ENCODE measurements around the gene C11orf68. TPM values are rescaled to one million over a fixed set of nuclear protein-coding genes. Genes with fewer than 3 reads are reported as not detected.

Gene C11orf68
- total and polyA plus RNA-seq, 10 of the 15 experiments (the other 5 are each of a cell fraction or from before 2014, with no cell fraction given), result 3.0 to 25.4 (median 16.7) TPM

DNA sequence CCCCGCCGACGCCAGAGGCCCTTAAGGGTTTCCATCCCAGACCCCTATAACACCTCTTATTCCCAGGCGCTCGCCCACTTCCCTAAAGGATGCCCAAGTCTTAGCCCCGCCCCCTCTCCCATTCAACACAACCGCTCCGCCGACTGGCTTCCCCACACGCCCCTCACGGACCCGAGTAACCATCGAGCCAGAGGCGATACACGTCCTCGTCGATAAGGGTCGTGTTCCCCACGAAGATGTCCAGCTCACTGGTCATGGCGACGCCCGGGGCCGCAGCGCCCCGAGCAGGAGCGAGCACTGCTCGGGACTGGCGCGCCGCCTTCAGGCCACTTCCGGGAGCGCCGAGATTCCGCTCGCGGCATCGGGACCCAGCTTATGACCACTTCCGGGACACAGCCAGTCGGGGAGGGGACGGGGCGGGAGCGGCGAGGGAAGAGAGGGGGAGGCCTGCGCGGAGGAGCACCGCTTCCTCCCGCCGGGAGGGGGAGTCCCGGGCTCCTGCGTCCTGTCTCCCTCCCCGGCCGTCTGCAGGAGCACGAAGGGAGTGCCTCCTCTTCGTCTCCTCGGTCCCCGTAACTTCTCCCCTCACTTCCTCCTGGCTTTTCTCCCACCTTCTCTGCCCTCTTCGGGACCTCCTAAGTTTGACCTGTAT, 30.6 kb downstream of the C11orf68 start, which contains the start of gene FIBP (continued):
- no peak for TF ChIP-seq NFYA (IDR thresholded peaks at IDR 0.05; ENCODE audit: borderline replicate concordance, low read depth, low read length)
- no peak for TF ChIP-seq FOS (IDR thresholded peaks at IDR 0.05; ENCODE audit: borderline replicate concordance, extremely low read depth, insufficient read length)
- no peak for TF ChIP-seq TARDBP (IDR thresholded peaks at IDR 0.05; ENCODE audit: borderline replicate concordance)
- peak; percentile 36 for TF ChIP-seq KLF5 (IDR thresholded peaks at IDR 0.05; ENCODE audit: partially characterized antibody)
- peak; percentile 96 for TF ChIP-seq POLR2A (IDR thresholded peaks at IDR 0.05; ENCODE audit: low read depth, low read length)
- no peak; the same call in 1 of the 2 replicates for TF ChIP-seq NFXL1 (IDR thresholded peaks at IDR 0.05; ENCODE audit: borderline replicate concordance)
- no peak; the same call in 1 of the 2 replicates for TF ChIP-seq TCF3 (IDR thresholded peaks at IDR 0.05; ENCODE audit: borderline replicate concordance, insufficient read depth, low read depth, low read length)
- no peak for TF ChIP-seq MYC (IDR thresholded peaks at IDR 0.05; ENCODE audit: insufficient read depth, insufficient read length, insufficient replicate concordance, low read length, severe bottlenecking)
- peak; percentile 80 for TF ChIP-seq NR2C1 (IDR thresholded peaks at IDR 0.05)
- TF ChIP-seq CREM (IDR thresholded peaks at IDR 0.05; ENCODE audit: low read depth), result peak; percentile 91
- peak; percentile 16 for TF ChIP-seq SMAD1 (IDR thresholded peaks at IDR 0.05; ENCODE audit: low read depth, partially characterized antibody)
- TF ChIP-seq RAD51 (IDR thresholded peaks at IDR 0.05), result no peak
- TF ChIP-seq DPF2 (IDR thresholded peaks at IDR 0.05), result 0 out of 2 replicates have a peak, but pooled peaks have one; percentile 44
- TF ChIP-seq STAT3 (IDR thresholded peaks at IDR 0.05; ENCODE audit: low read depth, low read length), result no peak
- peak; percentile 77 for TF ChIP-seq TAF1 (IDR thresholded peaks at IDR 0.05; ENCODE audit: borderline replicate concordance, low read depth, low read length)
- no peak for TF ChIP-seq PML (IDR thresholded peaks at IDR 0.05; ENCODE audit: low read length)
- TF ChIP-seq, protein P1, sequence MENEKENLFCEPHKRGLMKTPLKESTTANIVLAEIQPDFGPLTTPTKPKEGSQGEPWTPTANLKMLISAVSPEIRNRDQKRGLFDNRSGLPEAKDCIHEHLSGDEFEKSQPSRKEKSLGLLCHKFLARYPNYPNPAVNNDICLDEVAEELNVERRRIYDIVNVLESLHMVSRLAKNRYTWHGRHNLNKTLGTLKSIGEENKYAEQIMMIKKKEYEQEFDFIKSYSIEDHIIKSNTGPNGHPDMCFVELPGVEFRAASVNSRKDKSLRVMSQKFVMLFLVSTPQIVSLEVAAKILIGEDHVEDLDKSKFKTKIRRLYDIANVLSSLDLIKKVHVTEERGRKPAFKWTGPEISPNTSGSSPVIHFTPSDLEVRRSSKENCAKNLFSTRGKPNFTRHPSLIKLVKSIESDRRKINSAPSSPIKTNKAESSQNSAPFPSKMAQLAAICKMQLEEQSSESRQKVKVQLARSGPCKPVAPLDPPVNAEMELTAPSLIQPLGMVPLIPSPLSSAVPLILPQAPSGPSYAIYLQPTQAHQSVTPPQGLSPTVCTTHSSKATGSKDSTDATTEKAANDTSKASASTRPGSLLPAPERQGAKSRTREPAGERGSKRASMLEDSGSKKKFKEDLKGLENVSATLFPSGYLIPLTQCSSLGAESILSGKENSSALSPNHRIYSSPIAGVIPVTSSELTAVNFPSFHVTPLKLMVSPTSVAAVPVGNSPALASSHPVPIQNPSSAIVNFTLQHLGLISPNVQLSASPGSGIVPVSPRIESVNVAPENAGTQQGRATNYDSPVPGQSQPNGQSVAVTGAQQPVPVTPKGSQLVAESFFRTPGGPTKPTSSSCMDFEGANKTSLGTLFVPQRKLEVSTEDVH (IDR thresholded peaks at IDR 0.05; ENCODE audit: low read depth, partially characterized antibody), result peak; percentile 27
- TF ChIP-seq HSF1 (IDR thresholded peaks at IDR 0.05; ENCODE audit: low read depth, low read length), result no peak
- no peak for TF ChIP-seq HDAC2 (IDR thresholded peaks at IDR 0.05)
- no peak for TF ChIP-seq SREBF2 (IDR thresholded peaks at IDR 0.05; ENCODE audit: low read length)
- no peak for TF ChIP-seq ZBED1 (IDR thresholded peaks at IDR 0.05; ENCODE audit: borderline replicate concordance)
- peak; percentile 86; the same call in 1 of the 2 replicates for TF ChIP-seq NKRF (conservative IDR thresholded peaks at IDR 0.05)
- TF ChIP-seq ASH2L (IDR thresholded peaks at IDR 0.05; ENCODE audit: borderline replicate concordance, low read depth), result no peak
- TF ChIP-seq CEBPB (IDR thresholded peaks at IDR 0.05; ENCODE audit: borderline replicate concordance in 1 of 2, low read depth in 2 of 2, low read length in 2 of 2), result no peak
- TF ChIP-seq BCL11A (IDR thresholded peaks at IDR 0.05; ENCODE audit: low read depth, low read length), result 0 out of 2 replicates have a peak, but pooled peaks have one; percentile 32

Measured in GM12878 (cell line).